ENCODE results near the gene E2F4.
A peak's percentile ranks its signal among the peaks of the same experiment; 100 is the strongest.

E2F4 gene

GRCh38 chr16:67188798-67189197 is 3.2 kb upstream of the E2F4 start:
- Histone ChIP-seq H3K4me1 (ENCODE audit: control insufficient read depth in 1 of 2, insufficient read depth in 2 of 2, low read length in 2 of 2) (peaks cover 35 to 45% of the 10 kb centered on the region in 2 experiments), H3K9me3 (ENCODE audit: insufficient read depth, low read depth, low read length) (peaks cover 6% of the 10 kb centered on the region), H2BK120ac (ENCODE audit: insufficient read depth, low read length, poor library complexity) (no peak overlapping the region), H4K91ac (ENCODE audit: low read depth, low read length) (no peak overlapping the region), H3K79me2 (ENCODE audit: control insufficient read depth, insufficient read depth, low read length, poor library complexity) (peaks cover 12% of the 10 kb centered on the region), H3K4ac (ENCODE audit: low read depth, low read length) (no peak overlapping the region), H4K12ac (ENCODE audit: low read depth, low read length) (no peak overlapping the region), H3K79me1 (ENCODE audit: low read length) (peaks cover 13% of the 10 kb centered on the region), H3K14ac (ENCODE audit: low read length) (no peak overlapping the region), H2BK5ac (ENCODE audit: low read depth, low read length, poor library complexity) (no peak overlapping the region), H3K9ac (ENCODE audit: low read length) (no peak overlapping the region), H3K27ac (ENCODE audit: low read depth, low read length) (no peak overlapping the region), H3K27me3 (ENCODE audit: insufficient read depth, low read length) (peaks cover 3% of the 10 kb centered on the region), H3K4me2 (ENCODE audit: low read length) (no peak overlapping the region), H2AK5ac (ENCODE audit: low read length) (no peak overlapping the region), H2BK12ac (ENCODE audit: low read length) (no peak overlapping the region), H2AFZ (ENCODE audit: insufficient read depth, low read length, poor library complexity) (no peak overlapping the region), H3K36me3 (ENCODE audit: control insufficient read depth in 1 of 2, insufficient read depth in 2 of 2, low read length in 2 of 2) (peaks cover 3 to 6% of the 10 kb centered on the region in 2 experiments), H3K18ac (ENCODE audit: low read length) (no peak overlapping the region), H3K4me3 (ENCODE audit: low read depth, low read length) (peak overlapping the region; percentile 31), H4K8ac (ENCODE audit: low read depth, low read length) (no peak overlapping the region), H3K23ac (ENCODE audit: low read length) (no peak overlapping the region)
- WGBS (ENCODE audit: extremely low coverage, insufficient coverage, insufficient read length), result no CpG with 5 or more reads among the region's 15 CpGs
- no peak for DNase-seq

GRCh38 chr16:67190041-67190440 is 1.9 kb upstream of the E2F4 start, which contains the start of gene EXOC3L1:
TSS of gene EXOC3L1 (minus strand) at chr16:67190136. CDS start at chr16:67189676, 460 bp downstream.
- H2BK120ac ChIP-seq (ENCODE audit: insufficient read depth, low read length, poor library complexity), result no peak within 1 kb of the TSS
- no peak within 1 kb of the TSS for H2AK5ac ChIP-seq (ENCODE audit: low read length)
- H3K79me2 ChIP-seq (ENCODE audit: control insufficient read depth, insufficient read depth, low read length, poor library complexity), result peaks cover 12% of the 10 kb centered on the region
- no peak within 1 kb of the TSS for H2BK5ac ChIP-seq (ENCODE audit: low read depth, low read length, poor library complexity)
- H3K4me1 ChIP-seq (ENCODE audit: control insufficient read depth in 1 of 2, insufficient read depth in 2 of 2, low read length in 2 of 2), result peaks cover 26 to 34% of the 10 kb centered on the region in 2 experiments
- no peak within 1 kb of the TSS for H3K4ac ChIP-seq (ENCODE audit: low read depth, low read length)
- H3K14ac ChIP-seq (ENCODE audit: low read length), result no peak within 1 kb of the TSS
- no peak within 1 kb of the TSS for H4K8ac ChIP-seq (ENCODE audit: low read depth, low read length)
- peaks cover 15 to 18% of the 10 kb centered on the region in 2 experiments for H3K36me3 ChIP-seq (ENCODE audit: control insufficient read depth in 1 of 2, insufficient read depth in 2 of 2, low read length in 2 of 2)
- H3K9me3 ChIP-seq (ENCODE audit: insufficient read depth, low read depth, low read length), result peaks cover 2% of the 10 kb centered on the region
- DNase-seq, result no peak
- no peak within 1 kb of the TSS for H3K9ac ChIP-seq (ENCODE audit: low read length)
- no peak within 1 kb of the TSS for H3K27ac ChIP-seq (ENCODE audit: low read depth, low read length)
- no peak within 1 kb of the TSS for H3K4me2 ChIP-seq (ENCODE audit: low read length)
- H2BK12ac ChIP-seq (ENCODE audit: low read length), result no peak within 1 kb of the TSS
- WGBS (ENCODE audit: extremely low coverage, insufficient coverage, insufficient read length), result no CpG with 5 or more reads among the region's 6 CpGs
- peaks cover 10% of the 10 kb centered on the region for H3K79me1 ChIP-seq (ENCODE audit: low read length)
- H2AFZ ChIP-seq (ENCODE audit: insufficient read depth, low read length, poor library complexity), result no peak within 1 kb of the TSS
- no peak within 1 kb of the TSS for H3K23ac ChIP-seq (ENCODE audit: low read length)
- H3K4me3 ChIP-seq (ENCODE audit: low read depth, low read length), result no peak within 1 kb of the TSS
- H3K27me3 ChIP-seq (ENCODE audit: insufficient read depth, low read length), result no peaks in the 10 kb centered on the region
- H4K91ac ChIP-seq (ENCODE audit: low read depth, low read length), result peak within 1 kb of the TSS; percentile 46
- no peak within 1 kb of the TSS for H3K18ac ChIP-seq (ENCODE audit: low read length)
- H4K12ac ChIP-seq (ENCODE audit: low read depth, low read length), result no peak within 1 kb of the TSS

- Histone ChIP-seq H3K9me3 (ENCODE audit: insufficient read depth, low read depth, low read length) (no peaks in the 10 kb centered on the region), H2BK5ac (ENCODE audit: low read depth, low read length, poor library complexity) (no peak overlapping the region), H3K4me3 (ENCODE audit: low read depth, low read length) (no peak overlapping the region), H3K4me1 (ENCODE audit: control insufficient read depth in 1 of 2, insufficient read depth in 2 of 2, low read length in 2 of 2) (peaks cover 25 to 29% of the 10 kb centered on the region in 2 experiments), H4K91ac (ENCODE audit: low read depth, low read length) (peak overlapping the region; percentile 46), H2AFZ (ENCODE audit: insufficient read depth, low read length, poor library complexity) (no peak overlapping the region), H3K79me2 (ENCODE audit: control insufficient read depth, insufficient read depth, low read length, poor library complexity) (peaks cover 12% of the 10 kb centered on the region), H3K4me2 (ENCODE audit: low read length) (no peak overlapping the region), H3K18ac (ENCODE audit: low read length) (no peak overlapping the region), H4K12ac (ENCODE audit: low read depth, low read length) (no peak overlapping the region), H4K8ac (ENCODE audit: low read depth, low read length) (no peak overlapping the region), H2AK5ac (ENCODE audit: low read length) (no peak overlapping the region), H3K9ac (ENCODE audit: low read length) (no peak overlapping the region), H3K36me3 (ENCODE audit: control insufficient read depth in 1 of 2, insufficient read depth in 2 of 2, low read length in 2 of 2) (peaks cover 22 to 25% of the 10 kb centered on the region in 2 experiments), H3K14ac (ENCODE audit: low read length) (no peak overlapping the region), H3K79me1 (ENCODE audit: low read length) (peaks cover 10% of the 10 kb centered on the region), H2BK12ac (ENCODE audit: low read length) (no peak overlapping the region), H3K23ac (ENCODE audit: low read length) (no peak overlapping the region), H3K27ac (ENCODE audit: low read depth, low read length) (no peak overlapping the region), H3K27me3 (ENCODE audit: insufficient read depth, low read length) (no peaks in the 10 kb centered on the region), H2BK120ac (ENCODE audit: insufficient read depth, low read length, poor library complexity) (no peak overlapping the region), H3K4ac (ENCODE audit: low read depth, low read length) (no peak overlapping the region)
- DNase-seq, result peak in 1 of 2 donors; percentile 56
- WGBS (ENCODE audit: extremely low coverage, insufficient coverage, insufficient read length), result no CpG with 5 or more reads among the region's 13 CpGs
These were observed 1.2 kb upstream of the E2F4 start for GRCh38 chr16:67190448-67191399.

GRCh38 chr16:67191411-67191994 is 452 bp upstream of the E2F4 start:
- no CpG with 5 or more reads among the region's 9 CpGs for WGBS (ENCODE audit: extremely low coverage, insufficient coverage, insufficient read length)
- peaks cover 12% of the 10 kb centered on the region for H3K79me2 ChIP-seq (ENCODE audit: control insufficient read depth, insufficient read depth, low read length, poor library complexity)
- H3K79me1 ChIP-seq (ENCODE audit: low read length), result peaks cover 10% of the 10 kb centered on the region
- no peak overlapping the region for H2BK120ac ChIP-seq (ENCODE audit: insufficient read depth, low read length, poor library complexity)
- H3K18ac ChIP-seq (ENCODE audit: low read length), result no peak overlapping the region
- no peak overlapping the region for H3K4me3 ChIP-seq (ENCODE audit: low read depth, low read length)
- no peak overlapping the region for H3K14ac ChIP-seq (ENCODE audit: low read length)
- peaks cover 21 to 23% of the 10 kb centered on the region in 2 experiments for H3K4me1 ChIP-seq (ENCODE audit: control insufficient read depth in 1 of 2, insufficient read depth in 2 of 2, low read length in 2 of 2)
- no peak overlapping the region for H4K91ac ChIP-seq (ENCODE audit: low read depth, low read length)
- no peak overlapping the region for H3K4ac ChIP-seq (ENCODE audit: low read depth, low read length)
- H4K12ac ChIP-seq (ENCODE audit: low read depth, low read length), result no peak overlapping the region
- no peak overlapping the region for H3K27ac ChIP-seq (ENCODE audit: low read depth, low read length)
- H3K27me3 ChIP-seq (ENCODE audit: insufficient read depth, low read length), result no peaks in the 10 kb centered on the region
- no peak overlapping the region for H2AFZ ChIP-seq (ENCODE audit: insufficient read depth, low read length, poor library complexity)
- peak in 1 of 2 donors; percentile 81 for DNase-seq
- H3K9me3 ChIP-seq (ENCODE audit: insufficient read depth, low read depth, low read length), result no peaks in the 10 kb centered on the region
- H2BK5ac ChIP-seq (ENCODE audit: low read depth, low read length, poor library complexity), result no peak overlapping the region
- H2BK12ac ChIP-seq (ENCODE audit: low read length), result no peak overlapping the region
- H4K8ac ChIP-seq (ENCODE audit: low read depth, low read length), result peak overlapping the region; percentile 45
- H2AK5ac ChIP-seq (ENCODE audit: low read length), result no peak overlapping the region
- peaks cover 30 to 33% of the 10 kb centered on the region in 2 experiments for H3K36me3 ChIP-seq (ENCODE audit: control insufficient read depth in 1 of 2, insufficient read depth in 2 of 2, low read length in 2 of 2)
- peak overlapping the region; percentile 58 for H3K4me2 ChIP-seq (ENCODE audit: low read length)
- H3K23ac ChIP-seq (ENCODE audit: low read length), result no peak overlapping the region
- H3K9ac ChIP-seq (ENCODE audit: low read length), result no peak overlapping the region
